ENCODE data around the gene MIB2. TPM values are rescaled to one million over a fixed set of nuclear protein-coding genes. Genes with fewer than 3 reads are reported as not detected.

The MIB2 gene
- total RNA-seq, 3 donors from 2014 or later (not counting 1 experiment from before 2014, with no cell fraction given) = 44.9 to 54.1 (median 46.0) TPM

- Histone ChIP-seq H3K4me1 (ENCODE audit: control insufficient read depth, insufficient read depth, low read length) (peaks cover 39% of the 10 kb centered on the region), H3K27ac (ENCODE audit: low read length) (no peak overlapping the region), H3K27me3 (ENCODE audit: control insufficient read depth, insufficient read depth, low read length) (no peaks in the 10 kb centered on the region), H3K9me3 (ENCODE audit: control insufficient read depth, insufficient read depth, low read length) (no peaks in the 10 kb centered on the region), H3K4me3 (ENCODE audit: low read length) (no peak overlapping the region), H3K36me3 (ENCODE audit: control insufficient read depth, insufficient read depth, low read length) (no peaks in the 10 kb centered on the region)
- intact Hi-C loops (cut with micrococcal nuclease) = no loop called here
- DNase-seq = no peak
- Mint-ChIP-seq H3K27me3 (ENCODE audit: low read depth in 2 of 2) (no peaks in the 10 kb centered on the region), H3K27ac (no peak overlapping the region), H3K9me3 (no peaks in the 10 kb centered on the region), H3K4me3 (no peak overlapping the region), H3K4me1 (peaks cover 8 to 25% of the 10 kb centered on the region in 2 donors), H3K36me3 (no peaks in the 10 kb centered on the region)
- TF ChIP-seq, protein P1, sequence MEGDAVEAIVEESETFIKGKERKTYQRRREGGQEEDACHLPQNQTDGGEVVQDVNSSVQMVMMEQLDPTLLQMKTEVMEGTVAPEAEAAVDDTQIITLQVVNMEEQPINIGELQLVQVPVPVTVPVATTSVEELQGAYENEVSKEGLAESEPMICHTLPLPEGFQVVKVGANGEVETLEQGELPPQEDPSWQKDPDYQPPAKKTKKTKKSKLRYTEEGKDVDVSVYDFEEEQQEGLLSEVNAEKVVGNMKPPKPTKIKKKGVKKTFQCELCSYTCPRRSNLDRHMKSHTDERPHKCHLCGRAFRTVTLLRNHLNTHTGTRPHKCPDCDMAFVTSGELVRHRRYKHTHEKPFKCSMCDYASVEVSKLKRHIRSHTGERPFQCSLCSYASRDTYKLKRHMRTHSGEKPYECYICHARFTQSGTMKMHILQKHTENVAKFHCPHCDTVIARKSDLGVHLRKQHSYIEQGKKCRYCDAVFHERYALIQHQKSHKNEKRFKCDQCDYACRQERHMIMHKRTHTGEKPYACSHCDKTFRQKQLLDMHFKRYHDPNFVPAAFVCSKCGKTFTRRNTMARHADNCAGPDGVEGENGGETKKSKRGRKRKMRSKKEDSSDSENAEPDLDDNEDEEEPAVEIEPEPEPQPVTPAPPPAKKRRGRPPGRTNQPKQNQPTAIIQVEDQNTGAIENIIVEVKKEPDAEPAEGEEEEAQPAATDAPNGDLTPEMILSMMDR (IDR thresholded peaks at IDR 0.05) = no peak
- WGBS (ENCODE audit: insufficient coverage) = 93% methylated on average over 17 of the region's 17 CpGs
- no peak for ATAC-seq
Measured at GRCh38 chr1:1622788-1623094, 7.4 kb downstream of the MIB2 start.

DNA sequence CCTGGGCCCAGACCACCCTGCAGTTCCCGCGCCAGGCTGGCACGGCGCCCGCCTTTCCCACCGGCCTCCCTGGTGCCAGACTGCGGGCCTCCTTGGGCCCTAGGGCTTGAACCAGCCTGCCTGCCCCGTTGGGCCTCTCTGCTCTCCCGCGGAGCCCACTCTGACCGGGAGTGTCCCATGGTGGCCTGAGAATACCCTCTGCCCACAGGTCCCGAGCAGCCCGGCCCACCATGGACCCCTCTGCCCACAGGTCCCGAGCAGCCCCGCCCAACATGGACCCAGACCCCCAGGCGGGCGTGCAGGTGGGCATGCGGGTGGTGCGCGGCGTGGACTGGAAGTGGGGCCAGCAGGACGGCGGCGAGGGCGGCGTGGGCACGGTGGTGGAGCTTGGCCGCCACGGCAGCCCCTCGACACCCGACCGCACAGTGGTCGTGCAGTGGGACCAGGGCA lies 7.9 kb downstream of the MIB2 start:
- no peak for ATAC-seq
- no peaks in the 10 kb centered on the region for H3K9me3 Mint-ChIP-seq
- Histone ChIP-seq H3K36me3 (ENCODE audit: control insufficient read depth, insufficient read depth, low read length) (no peaks in the 10 kb centered on the region), H3K4me1 (ENCODE audit: control insufficient read depth, insufficient read depth, low read length) (peaks cover 44% of the 10 kb centered on the region), H3K4me3 (ENCODE audit: low read length) (no peak overlapping the region), H3K27ac (ENCODE audit: low read length) (no peak overlapping the region), H3K27me3 (ENCODE audit: control insufficient read depth, insufficient read depth, low read length) (no peaks in the 10 kb centered on the region), H3K9me3 (ENCODE audit: control insufficient read depth, insufficient read depth, low read length) (no peaks in the 10 kb centered on the region)
- H3K27ac Mint-ChIP-seq = no peak overlapping the region
- H3K4me3 Mint-ChIP-seq = no peak overlapping the region
- peaks cover 8 to 28% of the 10 kb centered on the region in 2 donors for H3K4me1 Mint-ChIP-seq
- H3K27me3 Mint-ChIP-seq (ENCODE audit: low read depth in 2 of 2) = no peaks in the 10 kb centered on the region
- TF ChIP-seq, protein P1 (IDR thresholded peaks at IDR 0.05) = no peak
- 96% methylated on average over 33 of the region's 33 CpGs for WGBS (ENCODE audit: insufficient coverage)
- intact Hi-C loops (cut with micrococcal nuclease) = no loop called here
- DNase-seq = no peak
- H3K36me3 Mint-ChIP-seq = no peaks in the 10 kb centered on the region

DNA sequence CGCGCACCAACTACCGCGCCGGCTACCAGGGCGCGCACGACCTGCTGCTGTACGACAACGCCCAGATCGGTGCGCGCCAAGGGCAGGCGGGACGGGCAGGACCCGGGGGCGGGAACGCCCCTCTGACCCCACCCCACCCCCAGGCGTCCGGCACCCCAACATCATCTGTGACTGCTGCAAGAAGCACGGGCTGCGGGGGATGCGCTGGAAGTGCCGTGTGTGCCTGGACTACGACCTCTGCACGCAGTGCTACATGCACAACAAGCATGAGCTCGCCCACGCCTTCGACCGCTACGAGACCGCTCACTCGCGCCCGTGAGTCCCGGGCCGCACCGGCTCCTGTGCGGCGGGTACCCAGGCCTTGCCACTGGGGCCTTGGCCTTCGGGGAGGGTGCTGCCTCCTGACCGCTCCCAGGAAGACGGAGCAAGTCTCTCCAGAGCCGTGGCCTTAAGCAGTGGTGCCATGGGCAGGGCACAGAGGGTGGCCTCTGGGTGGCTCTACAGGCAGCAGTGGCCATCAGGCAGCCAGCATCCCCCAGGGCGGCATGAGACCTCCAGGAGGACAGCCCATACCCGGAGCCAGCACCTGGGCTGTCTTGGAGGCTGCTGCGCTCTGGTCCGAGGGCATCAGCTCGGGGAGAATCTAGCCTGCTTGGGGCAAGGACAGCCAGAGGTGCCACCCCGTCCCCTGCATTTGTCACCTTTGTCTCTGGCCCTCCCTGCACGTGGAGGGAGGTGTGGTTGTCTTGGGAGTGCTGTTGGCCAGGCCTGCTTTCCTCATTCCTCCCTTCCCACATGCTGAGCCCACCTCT lies 8.5 kb downstream of the MIB2 start:
- Histone ChIP-seq H3K27me3 (ENCODE audit: control insufficient read depth, insufficient read depth, low read length) (no peaks in the 10 kb centered on the region), H3K27ac (ENCODE audit: low read length) (no peak overlapping the region), H3K36me3 (ENCODE audit: control insufficient read depth, insufficient read depth, low read length) (no peaks in the 10 kb centered on the region), H3K9me3 (ENCODE audit: control insufficient read depth, insufficient read depth, low read length) (no peaks in the 10 kb centered on the region), H3K4me1 (ENCODE audit: control insufficient read depth, insufficient read depth, low read length) (peaks cover 50% of the 10 kb centered on the region), H3K4me3 (ENCODE audit: low read length) (no peak overlapping the region)
- TF ChIP-seq, protein P1 (IDR thresholded peaks at IDR 0.05) = no peak
- Mint-ChIP-seq H3K36me3 (no peaks in the 10 kb centered on the region), H3K27ac (no peak overlapping the region), H3K4me1 (peaks cover 8 to 28% of the 10 kb centered on the region in 2 donors), H3K27me3 (ENCODE audit: low read depth in 2 of 2) (no peaks in the 10 kb centered on the region), H3K4me3 (no peak overlapping the region), H3K9me3 (no peaks in the 10 kb centered on the region)
- no peak for DNase-seq
- WGBS (ENCODE audit: insufficient coverage) = 93% methylated on average over 50 of the region's 51 CpGs
- no peak for ATAC-seq
- intact Hi-C loops (cut with micrococcal nuclease) = no loop called here

All from natural killer cell (primary cell).